A673 (cell line): Measurements from ENCODE around the gene CLEC20A. TPM values are rescaled to one million over a fixed set of nuclear protein-coding genes. Genes with fewer than 3 reads are reported as not detected.

Source experiments
- BruUV-seq: library from RNA; stranded (reverse); fragments of 400-500 nt; replicated peaks from 2 replicates; lab custom pipeline; 2021; lab: Mats Ljungman, UMichigan
- CTCF ChIA-PET: fragments of 300-600 bp; sonication (Branson Sonifier 250); formaldehyde crosslinking; loops from one replicate; lab custom pipeline; 2022; ENCODE audit warnings: antibody characterized with exemption; lab: Charles Lee
- POLR2A ChIA-PET: fragments of 300-600 bp; sonication (Branson Sonifier 250); formaldehyde crosslinking; loops from one replicate; lab custom pipeline; 2022; ENCODE audit warnings: antibody characterized with exemption; ENCODE audit not compliant: low non-redundant PET; lab: Charles Lee
- DNase-seq: peaks from one replicate; pipeline ENCODE4 v3.0.0-alpha.2; 2015; ENCODE audit warnings: low spot score
- H3K27ac ChIP-seq: fragments of 200-600 bp; sonication (generic); 2 replicates; pipeline ENCODE4 v1.5.1; 2016; ENCODE audit warnings: mixed run types, low read depth, mild to moderate bottlenecking, mixed read lengths, antibody characterized with exemption, low read length; ENCODE audit not compliant: poor library complexity, severe bottlenecking
- H3K27me3 ChIP-seq: fragments of 200-600 bp; sonication (generic); replicated peaks from 2 replicates; pipeline ENCODE4 v1.6.1; 2017; ENCODE audit warnings: mixed run types, low read depth, mild to moderate bottlenecking, mixed read lengths, antibody characterized with exemption, low read length; ENCODE audit not compliant: insufficient read depth, poor library complexity
- H3K36me3 ChIP-seq: fragments of 200-600 bp; sonication (generic); 2 replicates; pipeline ENCODE4 v1.6.1; 2016; ENCODE audit warnings: mixed run types, mild to moderate bottlenecking, mixed read lengths, antibody characterized with exemption, low read length; ENCODE audit not compliant: insufficient read depth, poor library complexity, severe bottlenecking
- H3K4me1 ChIP-seq: fragments of 200-600 bp; sonication (generic); 2 replicates; pipeline ENCODE4 v1.6.1; 2017; ENCODE audit warnings: mixed run types, mild to moderate bottlenecking, mixed read lengths, antibody characterized with exemption, low read length; ENCODE audit not compliant: insufficient read depth, poor library complexity, severe bottlenecking
- H3K4me3 ChIP-seq: fragments of 200-600 bp; sonication (generic); 2 replicates; pipeline ENCODE4 v1.5.1; 2016; ENCODE audit warnings: low read depth, mixed run types, mild to moderate bottlenecking, mixed read lengths, low read length; ENCODE audit not compliant: poor library complexity, severe bottlenecking
- H3K9me3 ChIP-seq: fragments of 200-600 bp; sonication (generic); 2 replicates; pipeline ENCODE4 v1.6.1; 2016; ENCODE audit warnings: mixed run types, low read depth, mild to moderate bottlenecking, mixed read lengths, antibody characterized with exemption, low read length; ENCODE audit not compliant: poor library complexity, severe bottlenecking
- CTCF ChIP-seq: fragments of 300-800, 200-600 bp; sonication (generic); conservative IDR thresholded peaks from 2 replicates; pipeline ENCODE4 v1.5.1; 2017; ENCODE audit warnings: low read depth, mild to moderate bottlenecking, antibody characterized with exemption, low read length, moderate library complexity, mixed read lengths
- EZH2 ChIP-seq: fragments of 200-600 bp; sonication (generic); IDR thresholded peaks from 2 replicates; pipeline ENCODE4 v1.6.1; 2017; ENCODE audit warnings: borderline replicate concordance, low read depth, mild to moderate bottlenecking, mixed read lengths, antibody characterized with exemption, low read length; ENCODE audit not compliant: poor library complexity, severe bottlenecking
- intact Hi-C: fragments of 100-400 bp; cut with micrococcal nuclease; formaldehyde crosslinking; loops from one replicate; pipeline ENCODE4 v1.10.0; 2022; ENCODE audit not compliant: unreplicated experiment
- total RNA-seq: library from RNA; stranded (reverse); gene quantifications from 2 replicates; pipeline ENCODE4 v1.2.3, GENCODE V29; 2021

The CLEC20A gene
- total RNA-seq, 1 experiment from 2014 or later = not detected

- H3K4me1 ChIP-seq = no peaks in the 10 kb centered on the region
- no peak overlapping the region for H3K27ac ChIP-seq
- BruUV-seq = no TSS peak
- intact Hi-C loops = no loop called here
- ChIA-PET POLR2A (no interaction called here), CTCF (no interaction called here)
- H3K9me3 ChIP-seq = no peaks in the 10 kb centered on the region
- no peak for DNase-seq
- no peaks in the 10 kb centered on the region for H3K36me3 ChIP-seq
- no peaks in the 10 kb centered on the region for H3K27me3 ChIP-seq
- no peak overlapping the region for H3K4me3 ChIP-seq
- TF ChIP-seq EZH2 = no peak
- TF ChIP-seq CTCF = no peak
Observed at GRCh38 chr1:178434899-178435435, 61.8 kb downstream of the CLEC20A start.

GRCh38 chr1:178434360-178434759 lies 62.4 kb downstream of the CLEC20A start:
- ChIA-PET POLR2A (no interaction called here), CTCF (no interaction called here)
- H3K27me3 ChIP-seq = no peaks in the 10 kb centered on the region
- intact Hi-C loops = no loop called here
- no peak overlapping the region for H3K4me3 ChIP-seq
- no peaks in the 10 kb centered on the region for H3K4me1 ChIP-seq
- H3K9me3 ChIP-seq = no peaks in the 10 kb centered on the region
- DNase-seq = no peak
- no TSS peak for BruUV-seq
- H3K27ac ChIP-seq = no peak overlapping the region
- no peaks in the 10 kb centered on the region for H3K36me3 ChIP-seq
- no peak for TF ChIP-seq CTCF
- TF ChIP-seq EZH2 = no peak

Other genes starting within 250 kb of the CLEC20A start
- gene TEX35, start 16.1 kb upstream of the CLEC20A start, total RNA-seq = 0.28 TPM in 1 of 2 replicates, not detected in the other
- gene RALGPS2, start 228.3 kb upstream of the CLEC20A start, total RNA-seq = 12.5 and 12.7 TPM in 2 replicates